Gastrocnemius medialis (tissue), 4 donors: ENCODE data around the gene FXR2.

Experiments used
- CTCF ChIP-seq, 5 experiments: fragments of 450-650 bp in 3 of 5; fragments of 200-600 bp in 2 of 5; sonication (generic) in 2 of 5; IDR thresholded peaks in 4 of 5; conservative IDR thresholded peaks in 1 of 5; 1 replicate in 4 of 5; 2 replicates in 1 of 5; pipeline ENCODE4 v1.5.1; 2016 to 2019; ENCODE audit warnings: antibody characterized with exemption in 5 of 5, mild to moderate bottlenecking in 3 of 5, moderate library complexity in 3 of 5
- POLR2A ChIP-seq, 2 donors: fragments of 450-650 bp; IDR thresholded peaks; one replicate each; pipeline ENCODE4 v1.6.1; 2017; ENCODE audit warnings: antibody characterized with exemption in 2 of 2, mild to moderate bottlenecking in 2 of 2, moderate library complexity in 2 of 2

GRCh38 chr17:7614425-7615264 lies at the start of gene FXR2:
- peak; percentile 41 to 81 (median 65) for TF ChIP-seq CTCF (IDR thresholded peaks at IDR 0.05 in 4 of 5, conservative IDR thresholded peaks at IDR 0.05 in 1 of 5)
- TF ChIP-seq POLR2A (IDR thresholded peaks at IDR 0.05) = peak; percentile 97 to 99
